ENCODE measurements around the gene ST8SIA1.
"Not testable (repeated sequence)": the region's sequence is repeated elsewhere in the genome, so short reads cannot be mapped to it uniquely, and the experiment has no call there.

The ST8SIA1 gene

DNA sequence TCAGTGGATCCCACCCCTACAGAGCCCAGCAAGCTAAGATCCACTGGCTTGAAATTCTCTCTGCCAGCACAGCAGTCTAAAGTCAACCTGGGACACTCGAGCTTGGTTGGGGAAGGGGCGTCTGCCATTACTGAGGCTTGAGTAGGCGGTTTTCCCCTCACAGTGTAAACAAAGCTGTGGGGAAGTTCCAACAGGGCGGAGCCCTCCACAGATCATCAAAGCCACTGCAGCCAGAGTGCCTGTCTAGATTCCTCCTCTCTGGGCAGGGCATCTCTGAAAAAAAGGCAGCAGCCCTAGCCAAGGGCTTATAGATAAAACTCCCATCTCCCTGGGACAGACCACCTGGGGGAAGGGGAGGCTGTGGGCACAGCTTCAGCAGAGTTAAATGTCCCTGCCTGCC, 187.8 kb downstream of the ST8SIA1 start:
- H3K9ac ChIP-seq (ENCODE audit: low read depth, low read length); H3K4me3 ChIP-seq (ENCODE audit: low read length); H3K9me3 ChIP-seq (ENCODE audit: insufficient read depth, low read depth, low read length); H3K27ac ChIP-seq (ENCODE audit: low read length); H3K36me3 ChIP-seq (ENCODE audit: insufficient read depth, low read depth, low read length); H3K27me3 ChIP-seq (ENCODE audit: insufficient read depth, low read length); H3K4me1 ChIP-seq (ENCODE audit: insufficient read depth, low read length): not testable (repeated sequence)

All from iPS-20b (cell line).